Stimulated activated CD8-positive, alpha-beta memory T cell treated with anti-CD3 and anti-CD28 coated beads, Interleukin-15, amount 100 ng/mL, for 48 hours (primary cell): Measurements from ENCODE around the gene RPUSD1.
"Not testable (repeated sequence)": the region's sequence is repeated elsewhere in the genome, so short reads cannot be mapped to it uniquely, and the experiment has no call there.

ENCODE experiments used
- DNase-seq, 2 donors: peaks; one replicate each; pipeline ENCODE4 v3.0.0-alpha.2; 2020; ENCODE audit warnings: low read depth in 2 of 2

Gene RPUSD1

GRCh38 chr16:783404-784161 lies 4.6 kb downstream of the RPUSD1 start:
- DNase-seq, result no peak

- no peak for DNase-seq
Measured at GRCh38 chr16:782766-783403, 5.3 kb downstream of the RPUSD1 start.

GRCh38 chr16:782258-782657 lies 5.9 kb downstream of the RPUSD1 start:
- DNase-seq, result no peak

GRCh38 chr16:781346-782010 lies 6.7 kb downstream of the RPUSD1 start:
- no peak for DNase-seq

- DNase-seq, result no peak
Measured at GRCh38 chr16:780296-780695, 7.9 kb downstream of the RPUSD1 start.

GRCh38 chr16:779561-779960 lies 8.6 kb downstream of the RPUSD1 start:
- DNase-seq, result no peak

- no peak for DNase-seq
Measured at GRCh38 chr16:778909-779527, 9.2 kb downstream of the RPUSD1 start.

- DNase-seq, result no peak
Measured at GRCh38 chr16:778447-778846, 9.7 kb downstream of the RPUSD1 start.

- DNase-seq, result no peak
Measured at GRCh38 chr16:777826-778225, 10.4 kb downstream of the RPUSD1 start.

- DNase-seq, result no peak
Measured at GRCh38 chr16:776824-777223, 11.4 kb downstream of the RPUSD1 start.

- not testable (repeated sequence) for DNase-seq
Measured at GRCh38 chr16:776298-776697, 11.9 kb downstream of the RPUSD1 start.

GRCh38 chr16:775236-775796 lies 12.9 kb downstream of the RPUSD1 start:
- DNase-seq, result no peak

- DNase-seq, result no peak
Measured at GRCh38 chr16:774086-775001, 13.8 kb downstream of the RPUSD1 start.

GRCh38 chr16:772959-773358 lies 15.2 kb downstream of the RPUSD1 start:
- DNase-seq, result no peak

GRCh38 chr16:770411-770810 lies 17.8 kb downstream of the RPUSD1 start:
- DNase-seq, result no peak

- no peak for DNase-seq
Measured at GRCh38 chr16:769934-770333, 18.2 kb downstream of the RPUSD1 start.

- no peak for DNase-seq
Measured at GRCh38 chr16:769184-769784, 18.9 kb downstream of the RPUSD1 start.

GRCh38 chr16:768428-768827 lies 19.8 kb downstream of the RPUSD1 start:
- no peak for DNase-seq

- no peak for DNase-seq
Measured at GRCh38 chr16:767743-768235, 20.4 kb downstream of the RPUSD1 start.

- no peak for DNase-seq
Measured at GRCh38 chr16:766820-767640, 21.2 kb downstream of the RPUSD1 start.
